Measurements from ENCODE around the gene TOR4A.
A peak's percentile ranks its signal among the peaks of the same experiment; 100 is the strongest.

Gene TOR4A

GRCh38 chr9:137294681-137295237, 17.2 kb downstream of the TOR4A start:
- DNase-seq (ENCODE audit: low read depth in 2 of 2) = no peak

- peak in 1 of 2 donors; percentile 57 for DNase-seq (ENCODE audit: low read depth in 2 of 2)
These were observed 17.8 kb downstream of the TOR4A start for GRCh38 chr9:137295238-137295811.

- DNase-seq (ENCODE audit: low read depth in 2 of 2) = no peak
These were observed 18.5 kb downstream of the TOR4A start for GRCh38 chr9:137295849-137296669.

GRCh38 chr9:137296670-137297664, 19.4 kb downstream of the TOR4A start:
- no peak for DNase-seq (ENCODE audit: low read depth in 2 of 2)

- no peak for DNase-seq (ENCODE audit: low read depth in 2 of 2)
These were observed 20.4 kb downstream of the TOR4A start for GRCh38 chr9:137297966-137298365.

GRCh38 chr9:137298401-137299202, 21.1 kb downstream of the TOR4A start:
- no peak for DNase-seq (ENCODE audit: low read depth in 2 of 2)

GRCh38 chr9:137299203-137299565, 21.7 kb downstream of the TOR4A start:
- no peak for DNase-seq (ENCODE audit: low read depth in 2 of 2)

- DNase-seq (ENCODE audit: low read depth in 2 of 2) = no peak
These were observed 22.4 kb downstream of the TOR4A start for GRCh38 chr9:137299938-137300337.

- DNase-seq (ENCODE audit: low read depth in 2 of 2) = no peak
These were observed 23.1 kb downstream of the TOR4A start for GRCh38 chr9:137300567-137301080.

- DNase-seq (ENCODE audit: low read depth in 2 of 2) = peak in 1 of 2 donors; percentile 33
These were observed 23.8 kb downstream of the TOR4A start for GRCh38 chr9:137301081-137301947.

- DNase-seq (ENCODE audit: low read depth in 2 of 2) = peak; percentile 95 to 97
These were observed 24.6 kb downstream of the TOR4A start, which contains the start of gene NRARP for GRCh38 chr9:137302118-137302448. Gene NRARP, minus strand, starts transcription at chr9:137302271. Its CDS starts 343 bp downstream, at chr9:137301928.

GRCh38 chr9:137302449-137303150, 25.1 kb downstream of the TOR4A start:
- DNase-seq (ENCODE audit: low read depth in 2 of 2) = no peak

- DNase-seq (ENCODE audit: low read depth in 2 of 2) = no peak
These were observed 25.8 kb downstream of the TOR4A start for GRCh38 chr9:137303151-137303892.

GRCh38 chr9:137303893-137304382, 26.4 kb downstream of the TOR4A start:
- no peak for DNase-seq (ENCODE audit: low read depth in 2 of 2)

GRCh38 chr9:137304383-137305059, 27.0 kb downstream of the TOR4A start:
- DNase-seq (ENCODE audit: low read depth in 2 of 2) = no peak

- DNase-seq (ENCODE audit: low read depth in 2 of 2) = peak; percentile 41 to 47
These were observed 27.7 kb downstream of the TOR4A start for GRCh38 chr9:137305060-137305797.

GRCh38 chr9:137305798-137306065, 28.2 kb downstream of the TOR4A start:
- no peak for DNase-seq (ENCODE audit: low read depth in 2 of 2)

All from stimulated activated CD4-positive, alpha-beta T cell treated with anti-CD3 and anti-CD28 coated beads, Interleukin-1b, Interleukin-23, amount 100 ng/mL, for 4 hours (primary cell).